Tibial nerve (tissue), 4 donors: ENCODE data around the gene AKTIP. TPM values are rescaled to one million over a fixed set of nuclear protein-coding genes. Genes with fewer than 3 reads are reported as not detected.

Source experiments
- DNase-seq, 2 donors: peaks; one replicate each; pipeline ENCODE4 v3.0.0-alpha.2; 2019; ENCODE audit warnings: low spot score in 2 of 2
- H3K27ac ChIP-seq, 4 donors: fragments of 200-600 bp; sonication (generic) in 3 of 4; one replicate each; pipeline ENCODE4 v1.5.1; 2017 to 2019; ENCODE audit warnings: mild to moderate bottlenecking in 1 of 4
- H3K27me3 ChIP-seq, 2 donors: fragments of 200-600 bp; sonication (generic) in 1 of 2; one replicate each; pipeline versions ENCODE4 v1.5.1 to v1.6.0; 2017 to 2019
- H3K36me3 ChIP-seq, 3 donors: fragments of 200-600 bp; sonication (generic); one replicate each; pipeline ENCODE4 v1.5.1; 2018 to 2019
- H3K4me1 ChIP-seq, 4 donors: fragments of 200-600 bp; sonication (generic) in 3 of 4; one replicate each; pipeline ENCODE4 v1.5.1; 2017 to 2019
- H3K4me3 ChIP-seq, 4 donors: fragments of 200-600 bp; sonication (generic) in 3 of 4; one replicate each; pipeline ENCODE4 v1.5.1; 2017 to 2019; ENCODE audit warnings: mild to moderate bottlenecking in 1 of 4, moderate library complexity in 1 of 4
- H3K9me3 ChIP-seq, 4 donors: fragments of 200-600 bp; sonication (generic) in 3 of 4; one replicate each; pipeline ENCODE4 v1.5.1; 2017 to 2019
- CTCF ChIP-seq, 5 experiments: fragments of 200-600 bp in 3 of 5; fragments of 450-650 bp in 2 of 5; sonication (generic) in 3 of 5; IDR thresholded peaks; one replicate each; pipeline ENCODE4 v1.5.1; 2016 to 2019; ENCODE audit warnings: antibody characterized with exemption in 5 of 5, mild to moderate bottlenecking in 3 of 5, moderate library complexity in 2 of 5
- EP300 ChIP-seq, 2 donors: sonication (generic); formaldehyde crosslinking; IDR thresholded peaks; one replicate each; pipeline ENCODE4 v1.6.1; 2017; ENCODE audit warnings: antibody characterized with exemption in 2 of 2, mild to moderate bottlenecking in 1 of 2
- POLR2A ChIP-seq, 2 donors: fragments of 450-650 bp; IDR thresholded peaks; one replicate each; pipeline ENCODE4 v1.6.1; 2017; ENCODE audit warnings: antibody characterized with exemption in 2 of 2, mild to moderate bottlenecking in 2 of 2, moderate library complexity in 2 of 2
- WGBS, 2 donors: methylation state at CpG; one replicate each; pipeline ENCODE4 v1.1.5; 2018; 5-methylcytosine and 5-hydroxymethylcytosine counted together
- total RNA-seq, 4 donors: library from RNA; depleted of rRNA; stranded (reverse); fragments of >200 nt; gene quantifications; one replicate each; pipeline ENCODE4 v1.1.0, GENCODE V29; 2016

Gene AKTIP
- total RNA-seq, 4 donors from 2014 or later: 33.3 to 48.5 (median 39.8) TPM

DNA sequence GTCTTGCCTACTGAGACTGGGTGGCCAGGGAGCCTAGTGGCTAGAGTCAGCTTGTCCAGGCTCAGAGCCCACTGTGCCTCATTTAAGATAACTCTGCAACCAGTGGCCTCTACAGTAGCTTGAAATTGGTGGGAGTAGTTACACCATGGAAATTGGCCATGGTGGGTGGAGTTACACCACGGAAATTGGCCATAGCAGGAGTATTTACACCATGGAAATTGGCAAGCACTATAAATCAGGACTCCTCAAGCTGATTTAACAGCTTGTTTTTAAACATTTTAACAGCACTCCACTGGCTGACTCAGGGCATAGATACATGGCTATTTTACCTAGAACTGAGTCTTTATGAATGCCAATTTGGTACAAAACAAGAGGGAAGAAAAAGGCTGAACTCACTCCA, 27.7 kb upstream of the AKTIP start:
- H3K27me3 ChIP-seq: no peaks in the 10 kb centered on the region
- H3K9me3 ChIP-seq: peaks cover 0 to 10% (median 0%) of the 10 kb centered on the region in 4 donors
- H3K4me1 ChIP-seq: no peaks in the 10 kb centered on the region
- no peak overlapping the region for H3K4me3 ChIP-seq
- DNase-seq: no peak
- no peak for TF ChIP-seq EP300 (IDR thresholded peaks at IDR 0.05)
- TF ChIP-seq CTCF (IDR thresholded peaks at IDR 0.05): no peak
- TF ChIP-seq POLR2A (IDR thresholded peaks at IDR 0.05): no peak
- H3K36me3 ChIP-seq: no peaks in the 10 kb centered on the region
- H3K27ac ChIP-seq: no peak overlapping the region
- WGBS, 2 donors: 56 to 70% methylated on average over 1 of the region's 1 CpG

DNA sequence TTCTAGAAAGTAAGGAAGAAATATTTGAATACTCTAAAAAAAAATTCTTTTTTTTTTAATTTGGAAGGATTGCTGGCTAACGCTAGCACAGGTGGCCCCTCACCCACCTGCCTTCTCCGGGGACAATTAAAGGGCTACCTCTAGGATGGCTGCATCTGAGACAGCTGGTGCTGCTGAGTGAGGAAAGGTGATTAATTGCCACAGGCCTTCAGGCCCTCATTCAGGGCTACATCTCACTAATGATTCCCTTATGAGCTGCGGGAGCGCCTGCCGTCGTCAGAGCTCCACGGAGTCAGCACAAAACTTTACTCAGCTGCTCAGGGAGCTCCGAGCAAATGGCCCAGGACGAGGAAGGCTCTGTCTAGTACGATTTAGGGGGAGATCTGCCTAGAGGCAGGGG, 27.0 kb upstream of the AKTIP start:
- WGBS, 2 donors: 36 to 60% methylated on average over 10 of the region's 10 CpGs
- TF ChIP-seq POLR2A (IDR thresholded peaks at IDR 0.05) (no peak), CTCF (IDR thresholded peaks at IDR 0.05) (no peak), EP300 (IDR thresholded peaks at IDR 0.05) (no peak)
- no peak for DNase-seq

GRCh38 chr16:53529513-53529912, 26.5 kb upstream of the AKTIP start:
- WGBS, 2 donors: 72 to 73% methylated on average over 14 of the region's 14 CpGs
- Histone ChIP-seq H3K36me3 (no peaks in the 10 kb centered on the region), H3K9me3 (peaks cover 0 to 10% (median 0%) of the 10 kb centered on the region in 4 donors), H3K4me3 (no peak overlapping the region), H3K27ac (no peak overlapping the region), H3K4me1 (no peaks in the 10 kb centered on the region), H3K27me3 (no peaks in the 10 kb centered on the region)
- no peak for TF ChIP-seq CTCF (IDR thresholded peaks at IDR 0.05)
- no peak for TF ChIP-seq EP300 (IDR thresholded peaks at IDR 0.05)
- TF ChIP-seq POLR2A (IDR thresholded peaks at IDR 0.05): no peak
- DNase-seq: no peak

More for the DNA sequence above, 27.0 kb upstream of the AKTIP start:
- Histone ChIP-seq H3K27me3 (no peaks in the 10 kb centered on the region), H3K4me3 (no peak overlapping the region), H3K4me1 (no peaks in the 10 kb centered on the region), H3K9me3 (peaks cover 0 to 10% (median 0%) of the 10 kb centered on the region in 4 donors), H3K27ac (no peak overlapping the region), H3K36me3 (no peaks in the 10 kb centered on the region)

DNA sequence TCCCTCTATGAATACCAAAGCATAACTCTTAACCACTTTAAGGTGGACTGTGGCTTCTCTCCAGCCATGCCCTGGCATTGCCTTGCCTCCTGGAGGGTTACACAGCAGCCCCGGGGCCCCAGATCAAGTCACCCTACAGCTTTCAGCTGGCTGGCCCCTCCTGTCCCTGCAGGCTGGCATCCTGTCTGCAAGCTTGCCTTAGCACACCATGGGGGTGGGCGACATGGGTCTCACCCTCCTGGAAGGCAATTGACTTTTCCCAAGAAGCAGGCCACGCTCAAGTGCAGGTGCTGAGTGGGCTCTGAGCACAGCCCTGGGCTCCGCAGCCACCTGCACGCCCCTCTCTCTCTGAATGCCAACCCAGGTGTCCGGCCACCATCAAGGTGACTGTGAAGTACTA, 25.8 kb upstream of the AKTIP start:
- H3K9me3 ChIP-seq: peaks cover 0 to 10% (median 0%) of the 10 kb centered on the region in 4 donors
- 84 to 88% methylated on average over 3 to 6 of the region's 6 CpGs for WGBS, 2 donors
- H3K4me3 ChIP-seq: no peak overlapping the region
- TF ChIP-seq EP300 (IDR thresholded peaks at IDR 0.05): no peak
- TF ChIP-seq CTCF (IDR thresholded peaks at IDR 0.05): no peak
- TF ChIP-seq POLR2A (IDR thresholded peaks at IDR 0.05): no peak
- H3K27me3 ChIP-seq: no peaks in the 10 kb centered on the region
- H3K27ac ChIP-seq: no peak overlapping the region
- H3K36me3 ChIP-seq: no peaks in the 10 kb centered on the region
- no peak for DNase-seq
- no peaks in the 10 kb centered on the region for H3K4me1 ChIP-seq

DNA sequence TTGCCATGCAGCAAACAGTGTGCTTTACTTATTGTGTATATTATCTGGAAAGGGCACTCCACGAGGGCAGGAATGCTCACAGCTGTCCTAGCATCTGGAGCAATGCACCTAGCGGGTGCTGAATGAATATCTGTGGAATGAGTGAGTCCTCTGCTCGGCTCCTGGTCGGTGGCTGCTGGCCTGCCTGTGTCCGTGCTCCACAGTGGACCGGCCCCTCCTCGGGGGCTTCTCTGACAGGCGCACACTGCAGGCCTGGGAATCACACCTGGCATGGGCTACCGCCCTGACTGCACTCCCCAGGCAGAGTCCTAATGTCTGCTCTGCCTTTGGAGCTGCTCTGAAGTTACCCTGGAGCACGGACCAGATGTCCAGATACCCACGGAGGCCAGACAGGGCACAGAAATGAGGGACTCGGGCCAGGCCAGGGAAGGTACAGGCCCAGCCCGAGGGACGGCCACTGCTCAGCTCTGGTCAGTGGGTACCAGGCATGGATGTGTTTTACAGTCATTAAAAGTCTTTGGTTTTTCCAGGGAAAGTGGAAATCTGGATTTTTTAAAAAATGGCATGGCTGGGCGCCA, 21.1 kb upstream of the AKTIP start:
- Histone ChIP-seq H3K27me3 (no peaks in the 10 kb centered on the region), H3K4me3 (no peak overlapping the region), H3K36me3 (no peaks in the 10 kb centered on the region), H3K9me3 (no peaks in the 10 kb centered on the region), H3K27ac (no peak overlapping the region), H3K4me1 (no peaks in the 10 kb centered on the region)
- DNase-seq: no peak
- TF ChIP-seq CTCF (IDR thresholded peaks at IDR 0.05): no peak
- TF ChIP-seq POLR2A (IDR thresholded peaks at IDR 0.05): no peak
- no peak for TF ChIP-seq EP300 (IDR thresholded peaks at IDR 0.05)
- 83 to 87% methylated on average over 11 to 15 of the region's 15 CpGs for WGBS, 2 donors
